ENCODE measurements around the gene ZNF578. TPM values are rescaled to one million over a fixed set of nuclear protein-coding genes. Genes with fewer than 3 reads are reported as not detected.
"Not testable (repeated sequence)": the region's sequence is repeated elsewhere in the genome, so short reads cannot be mapped to it uniquely, and the experiment has no call there.

ZNF578 gene
- total RNA-seq, 1 donor from 2014 or later: not detected

GRCh38 chr19:52444506-52444905 is 8.8 kb upstream of the ZNF578 start:
- intact Hi-C loops (cut with DNase I): no loop called here
- DNase-seq (ENCODE audit: low spot score in 2 of 2): no peak
- TF ChIP-seq CTCF (IDR thresholded peaks at IDR 0.05): no peak
- Histone ChIP-seq H3K4me3 (no peak overlapping the region), H3K27me3 (no peaks in the 10 kb centered on the region), H3K27ac (no peak overlapping the region), H3K9me3 (peaks cover 24 to 65% of the 10 kb centered on the region in 2 donors), H3K36me3 (no peaks in the 10 kb centered on the region), H3K4me1 (no peaks in the 10 kb centered on the region)

DNA sequence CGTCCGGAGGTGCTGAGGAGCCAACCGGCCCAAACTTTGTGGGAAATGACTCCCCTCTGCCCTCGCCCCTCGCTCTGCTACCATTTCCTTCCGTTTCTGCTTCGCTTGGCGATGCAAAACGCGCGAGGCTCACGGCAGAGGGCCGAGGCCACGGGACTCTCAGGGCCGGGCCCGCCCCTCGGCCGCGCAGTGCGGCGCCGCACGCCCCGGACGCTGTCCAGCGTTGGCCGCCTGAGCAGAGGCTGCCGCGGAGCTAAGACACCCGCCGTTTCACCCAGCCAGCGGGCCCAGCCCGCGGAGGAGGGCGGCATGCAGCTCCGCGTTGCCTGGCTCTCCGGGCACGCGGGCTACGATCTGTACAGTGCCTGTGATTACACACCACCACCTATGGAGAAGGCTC is 2.1 kb upstream of the ZNF578 start:
- intact Hi-C loops (cut with DNase I): no loop called here
- DNase-seq (ENCODE audit: low spot score in 2 of 2): no peak
- Histone ChIP-seq H3K27me3 (no peaks in the 10 kb centered on the region), H3K4me3 (no peak overlapping the region), H3K36me3 (peaks cover under 1 to 2% of the 10 kb centered on the region in 2 donors), H3K27ac (no peak overlapping the region), H3K9me3 (peaks cover 27 to 55% of the 10 kb centered on the region in 2 donors), H3K4me1 (peaks cover 0 to 3% of the 10 kb centered on the region in 2 donors)
- no peak for TF ChIP-seq CTCF (IDR thresholded peaks at IDR 0.05)

DNA sequence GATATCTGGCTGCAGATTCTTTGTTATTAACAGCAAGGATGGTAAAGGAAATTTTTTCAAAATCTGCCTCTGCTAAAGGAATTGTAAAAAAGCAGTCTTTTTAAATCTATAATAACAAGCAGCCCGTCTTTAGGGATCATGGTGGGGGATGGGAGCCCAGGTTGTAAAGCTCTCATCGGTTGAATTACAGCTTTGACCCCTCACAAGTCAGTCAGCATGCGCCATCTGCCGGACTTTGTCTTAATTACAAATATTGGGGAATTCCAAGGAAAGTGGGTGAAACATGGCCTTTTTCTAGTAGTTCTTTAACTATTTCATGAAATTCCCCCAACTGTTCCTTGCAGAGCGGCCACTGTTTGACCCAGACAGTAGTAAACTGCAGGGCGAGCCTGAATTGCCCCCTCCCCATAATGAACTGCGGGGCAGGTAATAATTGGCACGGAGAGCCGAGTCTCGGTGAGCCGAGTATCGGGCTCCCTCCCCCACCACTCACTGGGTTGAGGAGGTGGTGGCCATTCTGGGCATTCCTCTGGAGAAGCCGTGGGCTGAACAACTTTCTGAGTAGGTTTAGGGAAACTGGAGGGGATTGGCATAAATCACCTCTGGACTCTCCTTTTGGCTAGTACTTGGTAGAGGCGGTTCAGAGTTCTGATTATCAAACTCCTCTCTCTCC is 11.6 kb downstream of the ZNF578 start:
- Histone ChIP-seq H3K36me3 (peaks cover 0 to 11% of the 10 kb centered on the region in 2 donors), H3K4me1 (no peaks in the 10 kb centered on the region), H3K9me3 (peaks cover 63 to 97% of the 10 kb centered on the region in 2 donors), H3K27me3 (no peaks in the 10 kb centered on the region), H3K27ac (no peak overlapping the region), H3K4me3 (no peak overlapping the region)
- TF ChIP-seq CTCF (IDR thresholded peaks at IDR 0.05): no peak
- intact Hi-C loops (cut with DNase I): no loop called here
- DNase-seq (ENCODE audit: low spot score in 2 of 2): no peak

- no peak overlapping the region for H3K4me3 ChIP-seq
- peaks cover 94 to 100% of the 10 kb centered on the region in 2 donors for H3K9me3 ChIP-seq
- intact Hi-C loops (cut with DNase I): no loop called here
- DNase-seq (ENCODE audit: low spot score in 2 of 2): no peak
- H3K27ac ChIP-seq: no peak overlapping the region
- no peaks in the 10 kb centered on the region for H3K27me3 ChIP-seq
- no peak for TF ChIP-seq CTCF (IDR thresholded peaks at IDR 0.05)
- no peaks in the 10 kb centered on the region for H3K36me3 ChIP-seq
- no peaks in the 10 kb centered on the region for H3K4me1 ChIP-seq
These were observed 20.4 kb downstream of the ZNF578 start for GRCh38 chr19:52473655-52474350.

- no peaks in the 10 kb centered on the region for H3K36me3 ChIP-seq
- intact Hi-C loops (cut with DNase I): no loop called here
- H3K4me1 ChIP-seq: no peaks in the 10 kb centered on the region
- no peak for TF ChIP-seq CTCF (IDR thresholded peaks at IDR 0.05)
- no peak overlapping the region for H3K4me3 ChIP-seq
- DNase-seq (ENCODE audit: low spot score in 2 of 2): no peak
- H3K27me3 ChIP-seq: no peaks in the 10 kb centered on the region
- peaks cover 95 to 100% of the 10 kb centered on the region in 2 donors for H3K9me3 ChIP-seq
- no peak overlapping the region for H3K27ac ChIP-seq
These were observed 21.2 kb downstream of the ZNF578 start for GRCh38 chr19:52474351-52475127.

DNA sequence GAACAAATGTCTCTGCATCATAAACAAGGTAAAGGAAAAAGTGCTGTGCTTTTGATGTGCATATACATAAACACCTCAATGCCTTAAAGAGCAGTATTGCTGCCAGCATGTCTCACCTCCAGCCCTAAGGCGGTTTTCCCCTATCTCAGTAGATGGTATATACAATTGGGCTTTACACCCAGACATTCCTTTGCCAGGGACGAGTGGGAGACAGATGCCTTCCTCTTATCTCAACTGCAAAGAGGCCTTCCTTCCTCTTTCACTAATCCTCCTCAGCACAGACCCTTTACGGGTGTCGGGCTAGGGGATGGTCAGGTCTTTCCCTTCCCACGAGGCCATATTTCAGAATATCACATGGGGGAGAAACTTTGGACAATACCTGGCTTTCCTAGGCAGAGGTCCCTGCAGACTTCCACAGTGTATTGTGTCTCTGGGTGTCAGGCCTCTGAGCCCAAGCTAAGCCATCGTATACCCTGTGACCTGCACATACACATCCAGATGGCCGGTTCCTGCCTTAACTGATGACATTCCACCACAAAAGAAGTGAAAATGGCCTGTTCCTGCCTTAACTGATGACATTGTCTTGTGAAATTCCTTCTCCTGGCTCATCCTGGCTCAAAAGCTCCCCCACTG is 30.9 kb downstream of the ZNF578 start:
- H3K9me3 ChIP-seq: peaks cover 56 to 91% of the 10 kb centered on the region in 2 donors
- H3K36me3 ChIP-seq; H3K27me3 ChIP-seq; intact Hi-C loops (cut with DNase I); DNase-seq (ENCODE audit: low spot score in 2 of 2); H3K4me3 ChIP-seq; H3K27ac ChIP-seq; H3K4me1 ChIP-seq: not testable (repeated sequence)

- H3K4me1 ChIP-seq; H3K4me3 ChIP-seq; H3K36me3 ChIP-seq; H3K27me3 ChIP-seq; intact Hi-C loops (cut with DNase I); DNase-seq (ENCODE audit: low spot score in 2 of 2); H3K27ac ChIP-seq: not testable (repeated sequence)
- peaks cover 52 to 90% of the 10 kb centered on the region in 2 donors for H3K9me3 ChIP-seq
These were observed 31.7 kb downstream of the ZNF578 start for GRCh38 chr19:52485064-52485463.

DNA sequence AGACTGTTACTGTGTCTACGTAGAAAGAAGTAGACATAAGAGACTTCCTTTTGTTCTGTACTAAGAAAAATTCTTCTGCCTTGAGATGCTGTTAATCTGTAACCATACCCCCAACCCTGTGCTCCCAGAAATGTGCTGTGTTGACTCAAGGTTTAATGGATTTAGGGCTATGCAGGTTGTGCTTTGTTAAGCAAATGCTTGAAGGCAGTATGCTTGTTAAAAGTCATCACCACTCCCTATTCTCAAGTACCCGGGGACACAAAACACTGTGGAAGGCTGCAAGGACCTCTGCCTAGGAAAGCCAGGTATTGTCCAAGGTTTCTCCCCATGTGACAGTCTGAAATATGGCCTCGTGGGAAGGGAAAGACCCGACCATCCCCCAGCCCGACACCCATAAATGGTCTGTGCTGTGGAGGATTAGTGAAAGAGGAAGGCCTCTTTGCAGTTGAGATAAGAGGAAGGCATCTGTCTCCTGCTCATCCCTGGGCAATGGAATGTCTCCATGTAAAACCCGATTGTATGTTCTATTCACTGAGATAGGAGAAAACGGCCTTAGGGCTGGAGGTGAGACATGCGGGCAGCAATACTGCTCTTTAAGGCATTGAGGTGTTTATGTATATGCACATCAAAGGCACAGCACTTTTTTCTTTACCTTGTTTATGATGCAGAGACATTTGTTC is 32.3 kb downstream of the ZNF578 start:
- H3K27me3 ChIP-seq: not testable (repeated sequence)
- H3K9me3 ChIP-seq: peaks cover 45 to 90% of the 10 kb centered on the region in 2 donors

More for the DNA sequence above, 32.3 kb downstream of the ZNF578 start:
- H3K4me1 ChIP-seq; H3K27ac ChIP-seq; H3K4me3 ChIP-seq; intact Hi-C loops (cut with DNase I); H3K36me3 ChIP-seq; DNase-seq (ENCODE audit: low spot score in 2 of 2): not testable (repeated sequence)

Data from ascending aorta (tissue), 2 donors.